GM12875 (cell line): ENCODE data around the gene KAT2B.

ENCODE experiments used
- H3K4me3 ChIP-seq: one replicate; pipeline ENCODE4 v1.5.1; 2011; ENCODE audit warnings: low read depth, low read length, control low read depth
- CTCF ChIP-seq: IDR thresholded peaks from 2 replicates; pipeline ENCODE4 v1.5.1; 2011; ENCODE audit warnings: low read depth, mild to moderate bottlenecking, control low read depth, inconsistent platforms, low read length, moderate library complexity, borderline replicate concordance; ENCODE audit not compliant: insufficient read depth

KAT2B gene

GRCh38 chr3:20066850-20067617, 26.8 kb downstream of the KAT2B start:
- no peak overlapping the region for H3K4me3 ChIP-seq
- no peak for TF ChIP-seq CTCF

- TF ChIP-seq CTCF, result no peak
- no peak overlapping the region for H3K4me3 ChIP-seq
These were observed 28.4 kb downstream of the KAT2B start for GRCh38 chr3:20068512-20069177.

- no peak for TF ChIP-seq CTCF
These were observed 28.9 kb downstream of the KAT2B start for GRCh38 chr3:20069178-20069532.

GRCh38 chr3:20071175-20071574, 30.9 kb downstream of the KAT2B start:
- no peak overlapping the region for H3K4me3 ChIP-seq
- TF ChIP-seq CTCF, result no peak

More at GRCh38 chr3:20069178-20069532, 28.9 kb downstream of the KAT2B start:
- H3K4me3 ChIP-seq, result no peak overlapping the region

- no peak for TF ChIP-seq CTCF
- H3K4me3 ChIP-seq, result no peak overlapping the region
These were observed 32.2 kb downstream of the KAT2B start for GRCh38 chr3:20072422-20072821.

- no peak for TF ChIP-seq CTCF
- no peak overlapping the region for H3K4me3 ChIP-seq
These were observed 32.8 kb downstream of the KAT2B start for GRCh38 chr3:20073068-20073467.

GRCh38 chr3:20073683-20074082, 33.4 kb downstream of the KAT2B start:
- H3K4me3 ChIP-seq, result no peak overlapping the region
- no peak for TF ChIP-seq CTCF
